HEK293T (cell line): ENCODE results near the gene HIVEP3.

Source experiments
- ARNT ChIP-seq: fragments of 450-650 bp; IDR thresholded peaks from 2 replicates; pipeline ENCODE4 v1.6.1; 2017; ENCODE audit warnings: mild to moderate bottlenecking
- BHLHE40 ChIP-seq: fragments of 450-650 bp; IDR thresholded peaks from 2 replicates; pipeline ENCODE4 v1.6.1; 2016; ENCODE audit warnings: mild to moderate bottlenecking, moderate library complexity, borderline replicate concordance
- ELF4 ChIP-seq: fragments of 450-650 bp; IDR thresholded peaks from 2 replicates; pipeline ENCODE4 v1.6.1; 2017; ENCODE audit warnings: antibody characterized with exemption
- FOXA1 ChIP-seq: fragments of 450-650 bp; IDR thresholded peaks from 2 replicates; pipeline ENCODE4 v1.6.1; 2016; ENCODE audit warnings: mild to moderate bottlenecking
- HDGF ChIP-seq: fragments of 450-650 bp; IDR thresholded peaks from 2 replicates; pipeline ENCODE4 v1.6.1; 2017; ENCODE audit warnings: antibody characterized with exemption, borderline replicate concordance
- L3MBTL2 ChIP-seq: fragments of 450-650 bp; conservative IDR thresholded peaks from 2 replicates; pipeline ENCODE4 v1.6.1; 2016; ENCODE audit warnings: mild to moderate bottlenecking
- LEF1 ChIP-seq: fragments of 450-650 bp; IDR thresholded peaks from 2 replicates; pipeline ENCODE4 v1.6.1; 2017; ENCODE audit warnings: mild to moderate bottlenecking, borderline replicate concordance
- NFRKB ChIP-seq: fragments of 450-650 bp; IDR thresholded peaks from 2 replicates; pipeline ENCODE4 v1.6.1; 2016; ENCODE audit warnings: mild to moderate bottlenecking, moderate library complexity
- SP1 ChIP-seq: fragments of 450-650 bp; IDR thresholded peaks from 2 replicates; pipeline ENCODE4 v1.6.1; 2017
- TARDBP ChIP-seq: fragments of 450-650 bp; IDR thresholded peaks from 2 replicates; pipeline ENCODE4 v1.6.1; 2016
- ZNF384 ChIP-seq: fragments of 450-650 bp; IDR thresholded peaks from 2 replicates; pipeline ENCODE4 v1.6.1; 2016
- TF ChIP-seq, protein P1 (sequence below): fragments of 450-650 bp; IDR thresholded peaks from 2 replicates; pipeline ENCODE4 v1.6.1; 2016

DNA sequence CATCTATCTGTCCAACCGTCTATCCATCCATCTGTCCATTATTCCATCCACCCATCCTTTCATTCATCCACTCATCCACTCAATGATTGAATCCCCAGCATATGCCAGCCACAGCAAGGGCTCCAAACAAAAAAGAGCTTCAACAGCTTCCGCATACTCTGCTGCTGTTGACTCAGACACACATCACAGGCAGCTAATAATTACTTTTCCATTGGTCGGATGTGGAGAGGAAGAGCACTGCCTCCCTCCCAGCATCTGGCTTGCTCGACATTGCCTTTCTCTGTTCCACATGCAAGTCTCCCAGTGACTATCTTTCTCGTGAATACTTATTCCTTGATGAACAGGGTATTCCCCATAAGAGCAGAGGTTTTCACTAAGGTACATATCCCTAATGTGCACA, 176.5 kb downstream of the HIVEP3 start:
- TF ChIP-seq NFRKB (no peak), BHLHE40 (no peak), FOXA1 (no peak), L3MBTL2 (no peak), SP1 (no peak), LEF1 (no peak), ZNF384 (no peak), TARDBP (no peak), HDGF (no peak), ELF4 (no peak), ARNT (no peak)
- TF ChIP-seq, protein P1, sequence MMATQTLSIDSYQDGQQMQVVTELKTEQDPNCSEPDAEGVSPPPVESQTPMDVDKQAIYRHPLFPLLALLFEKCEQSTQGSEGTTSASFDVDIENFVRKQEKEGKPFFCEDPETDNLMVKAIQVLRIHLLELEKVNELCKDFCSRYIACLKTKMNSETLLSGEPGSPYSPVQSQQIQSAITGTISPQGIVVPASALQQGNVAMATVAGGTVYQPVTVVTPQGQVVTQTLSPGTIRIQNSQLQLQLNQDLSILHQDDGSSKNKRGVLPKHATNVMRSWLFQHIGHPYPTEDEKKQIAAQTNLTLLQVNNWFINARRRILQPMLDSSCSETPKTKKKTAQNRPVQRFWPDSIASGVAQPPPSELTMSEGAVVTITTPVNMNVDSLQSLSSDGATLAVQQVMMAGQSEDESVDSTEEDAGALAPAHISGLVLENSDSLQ = no peak
